ENCODE results near the gene FHL1.

Gene FHL1

DNA sequence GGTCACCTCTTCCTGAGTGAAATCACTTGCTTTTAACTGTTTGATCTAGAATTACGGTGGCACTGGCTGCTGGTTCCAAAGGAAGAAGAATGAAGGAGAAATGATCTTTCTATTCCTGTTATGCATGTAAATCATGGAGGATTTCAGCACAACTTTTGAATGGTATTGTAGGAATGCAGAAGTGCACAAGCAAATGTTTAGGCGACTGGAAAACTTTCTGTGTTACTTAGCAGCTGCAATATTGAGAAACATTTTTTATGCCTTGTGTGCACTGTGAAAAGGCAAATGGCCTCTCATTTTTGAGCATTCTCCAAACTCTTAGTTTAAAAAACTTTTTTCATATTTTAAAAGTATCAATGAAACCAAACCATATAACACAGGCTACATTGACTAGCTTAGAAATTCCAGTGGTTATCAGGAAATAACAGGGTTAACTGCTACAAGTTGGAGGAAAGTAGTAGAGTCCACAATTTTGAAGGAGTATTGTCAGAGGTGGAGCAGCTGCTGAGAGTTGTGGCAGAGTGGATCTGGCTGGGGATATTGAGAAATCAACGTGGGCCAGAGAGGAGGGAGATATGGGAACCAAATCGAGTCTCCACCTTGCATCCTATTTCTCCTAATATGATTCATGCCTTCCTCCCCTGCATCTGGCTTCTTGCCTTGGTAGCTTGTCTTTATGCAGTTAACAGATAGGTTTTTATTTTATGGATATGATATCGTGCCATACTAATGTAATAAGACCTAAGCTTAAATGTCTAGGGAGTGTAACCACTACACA, 32.0 kb upstream of the FHL1 start:
- TF ChIP-seq, protein P1, sequence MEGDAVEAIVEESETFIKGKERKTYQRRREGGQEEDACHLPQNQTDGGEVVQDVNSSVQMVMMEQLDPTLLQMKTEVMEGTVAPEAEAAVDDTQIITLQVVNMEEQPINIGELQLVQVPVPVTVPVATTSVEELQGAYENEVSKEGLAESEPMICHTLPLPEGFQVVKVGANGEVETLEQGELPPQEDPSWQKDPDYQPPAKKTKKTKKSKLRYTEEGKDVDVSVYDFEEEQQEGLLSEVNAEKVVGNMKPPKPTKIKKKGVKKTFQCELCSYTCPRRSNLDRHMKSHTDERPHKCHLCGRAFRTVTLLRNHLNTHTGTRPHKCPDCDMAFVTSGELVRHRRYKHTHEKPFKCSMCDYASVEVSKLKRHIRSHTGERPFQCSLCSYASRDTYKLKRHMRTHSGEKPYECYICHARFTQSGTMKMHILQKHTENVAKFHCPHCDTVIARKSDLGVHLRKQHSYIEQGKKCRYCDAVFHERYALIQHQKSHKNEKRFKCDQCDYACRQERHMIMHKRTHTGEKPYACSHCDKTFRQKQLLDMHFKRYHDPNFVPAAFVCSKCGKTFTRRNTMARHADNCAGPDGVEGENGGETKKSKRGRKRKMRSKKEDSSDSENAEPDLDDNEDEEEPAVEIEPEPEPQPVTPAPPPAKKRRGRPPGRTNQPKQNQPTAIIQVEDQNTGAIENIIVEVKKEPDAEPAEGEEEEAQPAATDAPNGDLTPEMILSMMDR (IDR thresholded peaks at IDR 0.05), result no peak
- no peak for DNase-seq (ENCODE audit: low spot score)
- peak overlapping the region; percentile 44 to 80 for H3K27ac ChIP-seq
- no peak overlapping the region for H3K4me3 ChIP-seq

DNA sequence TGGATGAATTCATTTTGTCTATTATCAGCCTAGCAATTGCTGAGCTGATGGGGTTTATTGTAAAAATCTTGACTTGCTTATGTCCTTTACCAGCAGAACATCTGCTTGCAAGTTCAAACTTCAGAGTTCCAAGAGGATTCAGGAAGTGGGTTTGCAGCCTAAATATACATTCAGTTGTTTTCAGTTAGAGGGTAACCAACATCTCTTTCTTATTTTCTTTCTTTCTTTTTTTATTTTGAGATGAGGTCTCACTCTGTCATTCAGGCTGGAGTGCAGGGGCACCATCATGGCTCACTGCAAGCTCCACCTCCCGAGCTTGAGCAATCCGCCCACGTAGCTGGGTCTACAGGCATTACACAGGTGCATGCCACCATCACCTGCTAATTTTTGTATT, 31.4 kb upstream of the FHL1 start:
- H3K4me3 ChIP-seq, result no peak overlapping the region
- peak overlapping the region in 1 of 2 donors; percentile 80 for H3K27ac ChIP-seq
- no peak for DNase-seq (ENCODE audit: low spot score)
- TF ChIP-seq, protein P1 (IDR thresholded peaks at IDR 0.05), result no peak

DNA sequence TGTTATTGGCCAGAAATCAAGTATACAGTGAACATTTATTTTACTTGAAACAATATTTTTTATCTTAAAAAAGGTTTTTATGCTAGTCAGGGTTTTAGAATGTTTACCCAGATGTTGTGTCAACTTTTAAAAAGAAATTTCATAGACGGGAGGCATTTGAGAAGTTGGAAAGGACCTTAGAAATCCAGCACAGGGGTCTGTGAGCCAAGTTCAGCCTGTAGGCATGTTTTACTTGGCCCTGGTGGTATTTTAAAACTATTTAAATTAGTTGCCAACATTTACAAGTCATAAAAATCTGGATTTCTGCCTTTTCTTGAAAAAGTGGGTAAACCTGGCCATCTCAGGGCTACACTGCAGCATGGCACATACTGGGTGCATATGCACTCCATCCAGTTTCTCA, 25.5 kb upstream of the FHL1 start:
- peak overlapping the region in 1 of 2 donors; percentile 48 for H3K27ac ChIP-seq
- TF ChIP-seq, protein P1 (IDR thresholded peaks at IDR 0.05), result no peak
- DNase-seq (ENCODE audit: low spot score), result no peak
- H3K4me3 ChIP-seq, result no peak overlapping the region

DNA sequence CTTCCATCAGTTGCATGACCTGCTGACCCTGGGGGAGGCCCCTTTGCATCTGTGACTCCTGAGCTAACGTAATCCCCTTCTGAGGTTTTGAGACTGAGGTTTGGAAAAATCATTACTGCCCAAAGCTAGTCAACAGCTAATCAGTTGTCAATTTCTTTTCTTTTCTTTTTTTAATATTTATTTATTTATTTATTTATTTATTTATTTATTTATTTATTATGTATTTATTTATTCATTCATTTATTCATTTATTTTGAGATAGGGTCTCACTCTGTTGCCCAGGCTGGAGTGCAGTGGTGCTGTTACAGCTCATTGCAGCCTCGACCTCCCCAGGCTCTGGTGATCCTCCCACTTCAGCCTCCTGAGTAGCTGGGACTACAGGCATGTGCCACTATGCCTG, 25.1 kb upstream of the FHL1 start:
- DNase-seq (ENCODE audit: low spot score), result no peak
- Histone ChIP-seq H3K4me3 (no peak overlapping the region), H3K27ac (peak overlapping the region in 1 of 2 donors; percentile 62)
- TF ChIP-seq, protein P1 (IDR thresholded peaks at IDR 0.05), result no peak

DNA sequence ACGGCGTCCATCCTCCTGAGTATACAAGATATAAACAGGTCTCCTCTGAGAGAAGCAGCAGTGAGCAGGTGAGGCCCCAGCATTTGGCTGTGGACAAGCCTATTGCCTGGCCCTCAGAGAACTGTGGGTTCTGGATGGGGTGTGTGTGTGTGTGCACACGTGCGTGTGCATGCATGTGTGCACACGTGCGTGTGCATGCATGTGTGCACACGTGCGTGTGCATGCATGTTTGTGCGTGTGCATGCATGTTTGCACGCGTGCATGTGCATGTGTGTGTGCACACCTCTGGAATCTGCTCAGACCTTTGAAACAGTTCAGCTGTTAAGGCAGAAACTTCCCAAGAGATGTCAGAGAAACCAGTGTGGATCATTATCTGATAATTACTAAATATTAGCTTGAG, 22.2 kb upstream of the FHL1 start:
- H3K27ac ChIP-seq, result no peak overlapping the region
- H3K4me3 ChIP-seq, result no peak overlapping the region
- TF ChIP-seq, protein P1 (IDR thresholded peaks at IDR 0.05), result no peak
- DNase-seq (ENCODE audit: low spot score), result no peak

DNA sequence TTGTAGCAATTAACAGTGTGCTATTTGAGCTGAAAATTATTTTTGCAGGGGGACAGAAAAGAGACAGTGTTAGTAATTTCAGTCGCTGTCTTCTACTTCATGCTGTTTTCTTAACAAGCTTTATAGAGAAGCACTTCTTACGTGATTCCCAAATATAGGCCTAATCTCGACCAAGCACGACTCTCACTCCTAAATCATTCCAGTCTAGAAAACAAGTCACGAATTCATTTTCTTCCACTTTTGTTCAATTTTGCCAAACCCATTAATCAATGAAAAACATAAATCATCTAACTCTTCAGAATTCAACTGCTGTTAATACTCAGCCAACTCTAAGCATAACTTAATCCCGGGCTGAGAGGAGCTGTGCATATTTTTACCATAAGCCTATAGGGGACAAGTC, 21.0 kb upstream of the FHL1 start:
- TF ChIP-seq, protein P1 (IDR thresholded peaks at IDR 0.05), result no peak
- Histone ChIP-seq H3K27ac (peak overlapping the region; percentile 11 to 56), H3K4me3 (no peak overlapping the region)
- no peak for DNase-seq (ENCODE audit: low spot score)

DNA sequence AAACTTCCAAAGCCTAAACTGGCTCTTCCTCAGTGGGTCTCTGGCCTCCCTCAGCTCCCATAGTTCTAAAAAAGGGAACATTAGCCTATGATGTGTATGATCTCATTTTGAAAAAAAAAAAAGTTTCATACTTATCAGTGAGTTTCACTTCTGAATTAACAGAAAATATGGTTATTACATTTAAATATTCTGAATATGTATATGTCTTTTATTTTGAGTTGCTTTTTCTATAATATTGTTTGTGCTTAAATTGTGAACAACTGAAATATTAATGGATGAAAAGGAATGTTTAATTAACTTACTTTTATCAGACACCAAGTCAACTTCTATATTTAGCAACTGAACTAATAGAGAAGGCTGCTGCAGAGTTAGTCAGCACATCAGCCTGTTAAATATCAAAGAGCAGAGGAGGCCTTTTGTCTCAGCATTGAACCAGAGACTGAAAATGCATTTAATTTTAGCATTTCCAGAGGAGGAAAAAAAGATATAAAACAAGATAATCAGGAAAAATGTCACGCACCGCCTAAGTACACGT, 20.4 kb upstream of the FHL1 start:
- TF ChIP-seq, protein P1 (IDR thresholded peaks at IDR 0.05), result no peak
- no peak for DNase-seq (ENCODE audit: low spot score)
- H3K4me3 ChIP-seq, result no peak overlapping the region
- peak overlapping the region; percentile 11 to 57 for H3K27ac ChIP-seq

All from coronary artery (tissue), 2 donors.